Calu3 (cell line): ENCODE data around the gene UBXN6. TPM values are rescaled to one million over a fixed set of nuclear protein-coding genes. Genes with fewer than 3 reads are reported as not detected.

Source experiments
- BruUV-seq: library from RNA; stranded (reverse); fragments of 400-500 nt; replicated peaks from 2 replicates; lab custom pipeline; 2021; lab: Mats Ljungman, UMichigan
- CTCF ChIA-PET: fragments of 300-600 bp; sonication (Branson Sonifier 250); formaldehyde crosslinking; loops from one replicate; lab custom pipeline; 2022; ENCODE audit warnings: antibody characterized with exemption; lab: Charles Lee
- DNase-seq: peaks from one replicate; pipeline ENCODE4 v3.0.0; 2022
- H3K27ac Mint-ChIP-seq: one replicate; pipeline ENCODE4 v1.8.0; 2022; ENCODE audit warnings: mixed read lengths; ENCODE audit not compliant: unreplicated experiment
- H3K27me3 Mint-ChIP-seq: one replicate; pipeline ENCODE4 v1.8.0; 2022; ENCODE audit warnings: mixed read lengths; ENCODE audit not compliant: unreplicated experiment
- H3K36me3 Mint-ChIP-seq: one replicate; pipeline ENCODE4 v1.8.0; 2022; ENCODE audit warnings: mild to moderate bottlenecking, moderate library complexity, mixed read lengths; ENCODE audit not compliant: insufficient read depth, unreplicated experiment
- H3K4me1 Mint-ChIP-seq: one replicate; pipeline ENCODE4 v1.8.0; 2022; ENCODE audit warnings: mild to moderate bottlenecking, low read depth, mixed read lengths; ENCODE audit not compliant: unreplicated experiment
- H3K4me3 Mint-ChIP-seq: one replicate; pipeline ENCODE4 v1.8.0; 2022; ENCODE audit warnings: mild to moderate bottlenecking, low read depth, moderate library complexity, mixed read lengths; ENCODE audit not compliant: unreplicated experiment
- H3K9me3 Mint-ChIP-seq: one replicate; pipeline ENCODE4 v1.8.0; 2022; ENCODE audit warnings: low read depth, mixed read lengths; ENCODE audit not compliant: unreplicated experiment
- intact Hi-C: fragments of 100-400 bp; cut with micrococcal nuclease; formaldehyde crosslinking; loops from one replicate; pipeline ENCODE4 v1.10.0; 2022; ENCODE audit not compliant: unreplicated experiment
- total RNA-seq: library from RNA; stranded (reverse); gene quantifications from 2 replicates; pipeline ENCODE4 v1.2.3, GENCODE V29; 2022
- TF ChIP-seq, protein P1 (sequence below): fragments of 200-600 bp; IDR thresholded peaks from one replicate; pipeline ENCODE4 v1.8.0; 2022; ENCODE audit warnings: antibody characterized with exemption; ENCODE audit not compliant: unreplicated experiment

UBXN6 gene
- total RNA-seq, 1 experiment from 2014 or later, result 38.9 TPM

DNA sequence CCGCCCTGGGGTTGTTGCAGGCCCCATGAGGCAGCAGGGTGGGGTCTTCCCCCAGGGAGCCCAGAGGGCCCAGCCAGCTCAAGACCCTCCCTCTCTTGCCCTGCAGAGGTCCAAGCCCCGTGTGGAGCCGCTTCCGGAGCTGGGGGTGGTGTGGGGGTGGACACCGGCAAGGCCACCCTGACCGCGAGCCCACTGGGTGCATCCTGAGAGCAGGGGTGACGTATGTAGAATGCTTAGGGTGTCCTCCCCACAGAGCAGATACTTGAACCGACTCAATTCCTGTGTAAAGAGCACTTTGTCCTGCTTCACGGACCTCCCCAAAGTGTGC is 14.8 kb downstream of the UBXN6 start:
- BruUV-seq, result no TSS peak
- H3K36me3 Mint-ChIP-seq, result peaks cover 25% of the 10 kb centered on the region

DNA sequence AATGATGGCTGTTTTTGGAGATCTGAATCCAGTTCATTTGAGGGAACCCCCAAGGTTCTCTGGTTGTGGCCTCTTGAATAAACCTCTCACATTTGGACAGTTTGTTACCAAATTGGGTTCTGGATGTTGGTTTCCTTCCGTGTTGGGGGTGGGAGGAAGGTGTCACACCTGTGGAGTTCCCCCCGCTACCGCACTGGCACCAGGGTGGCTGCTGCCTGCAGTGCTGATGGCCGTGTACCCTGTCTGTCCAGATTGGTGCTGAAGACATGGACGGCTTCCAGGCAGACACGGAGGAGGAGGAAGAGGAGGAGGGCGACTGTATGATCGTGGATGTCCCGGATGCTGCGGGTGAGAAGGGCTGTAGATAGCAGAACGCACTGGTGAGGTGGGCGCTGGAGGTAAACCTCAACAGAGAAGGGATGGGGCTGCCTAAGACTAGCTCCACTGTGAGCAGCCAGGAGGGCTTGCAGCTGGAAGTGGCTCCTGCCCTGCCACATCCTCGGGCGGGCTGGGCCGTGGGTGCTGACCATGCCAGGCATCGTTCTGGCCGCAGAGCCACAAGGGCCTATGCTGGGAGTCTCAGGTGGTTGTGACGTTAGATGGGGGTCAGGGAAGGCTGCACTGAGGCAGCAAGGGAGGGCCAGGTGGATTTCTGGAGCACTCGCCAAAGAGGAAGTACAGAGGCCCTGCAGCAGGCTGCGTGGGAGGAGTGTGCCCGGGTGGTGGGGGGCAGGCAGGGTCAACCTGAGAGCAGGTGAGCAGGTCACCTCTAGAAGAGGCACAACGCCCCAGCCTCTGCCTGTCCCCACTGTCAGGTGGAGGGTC is 15.4 kb downstream of the UBXN6 start:
- CTCF ChIA-PET, result no interaction called here
- Mint-ChIP-seq H3K4me1 (no peaks in the 10 kb centered on the region), H3K9me3 (no peaks in the 10 kb centered on the region), H3K27me3 (no peaks in the 10 kb centered on the region), H3K27ac (no peak overlapping the region), H3K36me3 (peaks cover 21% of the 10 kb centered on the region), H3K4me3 (no peak overlapping the region)
- TF ChIP-seq, protein P1, sequence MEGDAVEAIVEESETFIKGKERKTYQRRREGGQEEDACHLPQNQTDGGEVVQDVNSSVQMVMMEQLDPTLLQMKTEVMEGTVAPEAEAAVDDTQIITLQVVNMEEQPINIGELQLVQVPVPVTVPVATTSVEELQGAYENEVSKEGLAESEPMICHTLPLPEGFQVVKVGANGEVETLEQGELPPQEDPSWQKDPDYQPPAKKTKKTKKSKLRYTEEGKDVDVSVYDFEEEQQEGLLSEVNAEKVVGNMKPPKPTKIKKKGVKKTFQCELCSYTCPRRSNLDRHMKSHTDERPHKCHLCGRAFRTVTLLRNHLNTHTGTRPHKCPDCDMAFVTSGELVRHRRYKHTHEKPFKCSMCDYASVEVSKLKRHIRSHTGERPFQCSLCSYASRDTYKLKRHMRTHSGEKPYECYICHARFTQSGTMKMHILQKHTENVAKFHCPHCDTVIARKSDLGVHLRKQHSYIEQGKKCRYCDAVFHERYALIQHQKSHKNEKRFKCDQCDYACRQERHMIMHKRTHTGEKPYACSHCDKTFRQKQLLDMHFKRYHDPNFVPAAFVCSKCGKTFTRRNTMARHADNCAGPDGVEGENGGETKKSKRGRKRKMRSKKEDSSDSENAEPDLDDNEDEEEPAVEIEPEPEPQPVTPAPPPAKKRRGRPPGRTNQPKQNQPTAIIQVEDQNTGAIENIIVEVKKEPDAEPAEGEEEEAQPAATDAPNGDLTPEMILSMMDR, result no peak
- intact Hi-C loops, result no loop called here
- no TSS peak for BruUV-seq
- no peak for DNase-seq

More for the DNA sequence above, 14.8 kb downstream of the UBXN6 start:
- intact Hi-C loops, result no loop called here
- Mint-ChIP-seq H3K27ac (no peak overlapping the region), H3K4me1 (no peaks in the 10 kb centered on the region), H3K4me3 (no peak overlapping the region), H3K27me3 (no peaks in the 10 kb centered on the region), H3K9me3 (no peaks in the 10 kb centered on the region)
- TF ChIP-seq, protein P1, result no peak
- no peak for DNase-seq
- CTCF ChIA-PET, result no interaction called here

DNA sequence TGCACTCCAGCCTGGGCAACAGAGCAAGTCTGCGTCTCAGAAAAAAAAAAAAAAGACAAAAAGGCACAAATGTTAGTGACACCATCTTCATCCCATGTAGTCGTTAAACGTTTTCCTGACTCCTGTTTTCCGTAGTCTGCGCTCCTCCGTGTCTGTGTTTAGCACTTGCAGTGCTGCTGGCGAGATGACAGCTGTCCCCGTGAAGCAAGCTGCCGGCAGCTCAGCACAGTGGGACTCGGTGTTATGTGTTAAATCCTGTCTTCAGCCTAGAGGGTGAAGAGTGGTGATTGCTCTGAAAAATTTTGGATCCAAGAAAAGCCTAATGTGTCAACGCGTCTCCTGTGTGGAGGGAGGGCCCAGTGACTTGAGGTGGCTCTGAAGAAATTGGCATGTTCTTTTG is 18.4 kb downstream of the UBXN6 start:
- TF ChIP-seq, protein P1, result no peak
- CTCF ChIA-PET, result interaction anchor here (0.7 kb wide), 1 partner anchor 78 kb away, joined by 4 read pairs; no protein-coding TSS in a partner anchor
- Mint-ChIP-seq H3K27ac (no peak overlapping the region), H3K9me3 (no peaks in the 10 kb centered on the region), H3K27me3 (no peaks in the 10 kb centered on the region), H3K4me3 (no peak overlapping the region), H3K4me1 (no peaks in the 10 kb centered on the region), H3K36me3 (peaks cover 21% of the 10 kb centered on the region)
- DNase-seq, result no peak
- no TSS peak for BruUV-seq
- intact Hi-C loops, result no loop called here

DNA sequence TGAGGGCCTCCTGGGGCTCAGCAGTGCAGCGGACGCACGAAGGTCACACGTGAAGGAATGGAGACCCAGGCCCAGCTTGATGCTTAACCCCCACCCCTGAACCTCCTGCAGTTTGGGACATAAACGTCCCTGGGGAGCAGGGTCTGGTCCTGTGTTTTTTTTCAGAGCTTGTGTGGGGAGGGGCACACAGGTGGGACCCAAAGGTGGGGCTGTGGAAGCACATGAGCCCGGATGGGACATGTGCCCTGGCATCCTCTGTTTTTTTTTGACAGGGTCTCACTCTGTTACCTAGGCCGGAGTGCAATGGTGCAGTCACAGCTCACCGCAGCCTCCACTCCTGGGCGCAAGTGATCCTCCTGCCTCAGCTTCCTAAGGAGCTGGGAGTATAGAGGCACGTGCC is 20.5 kb downstream of the UBXN6 start:
- H3K27ac Mint-ChIP-seq, result no peak overlapping the region
- H3K4me1 Mint-ChIP-seq, result no peaks in the 10 kb centered on the region
- no peaks in the 10 kb centered on the region for H3K9me3 Mint-ChIP-seq
- TF ChIP-seq, protein P1, result no peak
- BruUV-seq, result no TSS peak
- intact Hi-C loops, result no loop called here
- H3K4me3 Mint-ChIP-seq, result no peak overlapping the region
- H3K36me3 Mint-ChIP-seq, result peaks cover 24% of the 10 kb centered on the region
- DNase-seq, result no peak
- H3K27me3 Mint-ChIP-seq, result no peaks in the 10 kb centered on the region
- CTCF ChIA-PET, result no interaction called here
